ENCODE results near the gene LRRC56.

LRRC56 gene

DNA sequence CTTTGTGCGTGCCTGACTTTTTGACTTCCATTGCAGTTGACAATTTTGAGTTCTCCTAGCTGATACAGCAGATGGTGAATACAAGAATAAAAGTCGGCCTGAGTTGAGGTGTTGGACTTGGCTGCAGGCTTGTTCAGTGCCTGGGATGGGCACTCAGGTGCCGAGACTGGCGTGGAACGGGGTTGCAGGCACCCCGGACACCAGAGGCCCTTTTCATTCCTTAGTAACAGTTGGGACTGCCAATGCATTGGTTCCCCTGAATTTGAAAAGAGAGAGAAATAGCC, 40.2 kb downstream of the LRRC56 start:
- no peak for DNase-seq

- no peak for DNase-seq
Measured at GRCh38 chr11:578276-579035, 41.1 kb downstream of the LRRC56 start.

- no peak for DNase-seq
Measured at GRCh38 chr11:579830-580601, 42.7 kb downstream of the LRRC56 start.

- no peak for DNase-seq
Measured at GRCh38 chr11:581342-581741, 44.0 kb downstream of the LRRC56 start.

GRCh38 chr11:581752-582151, 44.4 kb downstream of the LRRC56 start:
- no peak for DNase-seq

GRCh38 chr11:584287-584686, 47.0 kb downstream of the LRRC56 start:
- DNase-seq = no peak

- no peak for DNase-seq
Measured at GRCh38 chr11:586376-587316, 49.3 kb downstream of the LRRC56 start.

DNA sequence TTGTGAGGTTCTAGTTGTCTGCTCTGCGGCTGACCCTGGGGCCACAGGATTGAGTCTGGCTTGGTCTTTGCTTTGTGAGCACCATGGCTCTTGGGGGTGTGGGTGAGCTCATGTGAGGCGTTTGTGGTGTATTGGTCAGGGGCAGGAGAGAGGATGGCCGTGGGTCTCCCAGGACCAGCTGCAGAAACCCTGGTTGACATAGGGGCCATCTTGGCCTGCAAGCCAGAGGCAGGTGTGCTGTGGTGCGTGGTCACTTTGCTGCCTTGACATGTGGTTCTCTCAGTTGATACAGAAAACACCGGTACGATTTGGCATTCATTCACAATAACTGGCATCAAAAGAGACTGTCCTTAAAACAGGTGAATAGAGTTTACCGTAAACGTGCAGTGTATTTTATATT, 50.2 kb downstream of the LRRC56 start:
- DNase-seq = no peak

- DNase-seq = peak; percentile 79
Measured at GRCh38 chr11:587978-588380, 50.7 kb downstream of the LRRC56 start.

DNA sequence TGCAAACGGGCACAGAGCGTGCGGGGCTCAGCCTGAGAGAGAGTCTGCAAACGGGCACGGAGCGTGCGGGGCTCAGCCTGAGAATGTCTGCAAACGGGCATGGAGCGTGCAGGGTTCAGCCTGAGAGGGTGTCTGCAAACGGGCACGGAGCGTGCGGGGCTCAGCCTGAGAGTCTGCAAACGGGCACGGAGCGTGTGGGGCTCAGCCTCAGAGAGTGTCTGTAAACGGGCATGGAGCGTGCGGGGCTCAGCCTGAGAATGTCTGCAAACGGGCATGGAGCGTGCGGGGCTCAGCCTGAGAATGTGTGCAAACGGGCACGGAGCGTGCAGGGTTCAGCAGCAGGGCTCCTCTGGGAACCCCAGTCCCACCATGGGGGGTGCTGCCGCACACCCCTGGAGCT, 52.5 kb downstream of the LRRC56 start:
- no peak for DNase-seq

DNA sequence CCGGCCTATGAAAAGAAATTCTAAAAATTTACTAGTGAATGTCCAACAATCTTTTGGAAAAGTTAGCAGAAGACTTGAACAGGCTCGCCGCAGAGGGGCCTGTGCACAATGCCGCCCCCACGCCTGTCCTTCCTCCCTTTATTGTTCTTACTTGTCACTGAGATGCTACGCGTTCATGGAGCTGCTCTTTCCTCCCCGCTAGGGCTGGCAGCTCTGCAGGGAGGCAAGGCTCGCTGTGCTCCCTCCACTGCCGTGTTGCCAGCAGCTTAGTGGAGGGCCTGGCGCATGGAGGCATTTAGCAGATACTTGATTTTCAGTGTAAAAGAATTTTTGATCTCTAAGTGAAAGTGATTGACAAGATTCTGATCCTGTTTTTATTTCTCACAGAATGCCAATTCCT, 53.7 kb downstream of the LRRC56 start:
- DNase-seq = no peak

DNA sequence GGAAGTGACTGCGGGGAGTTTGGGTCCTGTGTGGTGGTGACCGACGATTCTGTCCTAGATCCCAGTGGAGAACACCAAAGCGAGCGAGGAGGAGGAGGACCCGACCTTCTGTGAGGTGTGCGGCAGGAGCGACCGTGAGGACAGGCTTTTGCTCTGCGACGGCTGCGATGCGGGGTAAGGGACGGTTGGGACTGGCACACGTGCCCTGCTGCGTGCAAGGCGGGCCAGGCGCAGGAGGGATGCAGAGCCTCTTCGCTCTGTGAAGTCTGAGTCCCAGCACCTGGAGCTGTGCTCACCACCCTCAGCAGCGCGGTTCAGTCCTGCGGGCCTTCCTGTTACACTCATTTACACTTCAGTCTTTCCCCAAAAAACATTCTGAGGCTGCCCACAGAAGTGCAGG, 55.2 kb downstream of the LRRC56 start:
- no peak for DNase-seq

- no peak for DNase-seq
Measured at GRCh38 chr11:592918-593317, 55.6 kb downstream of the LRRC56 start.

GRCh38 chr11:593347-593746, 56.0 kb downstream of the LRRC56 start:
- no peak for DNase-seq

GRCh38 chr11:595400-595799, 58.1 kb downstream of the LRRC56 start:
- DNase-seq = no peak

- DNase-seq = peak; percentile 39
Measured at GRCh38 chr11:596374-596773, 59.0 kb downstream of the LRRC56 start.

DNA sequence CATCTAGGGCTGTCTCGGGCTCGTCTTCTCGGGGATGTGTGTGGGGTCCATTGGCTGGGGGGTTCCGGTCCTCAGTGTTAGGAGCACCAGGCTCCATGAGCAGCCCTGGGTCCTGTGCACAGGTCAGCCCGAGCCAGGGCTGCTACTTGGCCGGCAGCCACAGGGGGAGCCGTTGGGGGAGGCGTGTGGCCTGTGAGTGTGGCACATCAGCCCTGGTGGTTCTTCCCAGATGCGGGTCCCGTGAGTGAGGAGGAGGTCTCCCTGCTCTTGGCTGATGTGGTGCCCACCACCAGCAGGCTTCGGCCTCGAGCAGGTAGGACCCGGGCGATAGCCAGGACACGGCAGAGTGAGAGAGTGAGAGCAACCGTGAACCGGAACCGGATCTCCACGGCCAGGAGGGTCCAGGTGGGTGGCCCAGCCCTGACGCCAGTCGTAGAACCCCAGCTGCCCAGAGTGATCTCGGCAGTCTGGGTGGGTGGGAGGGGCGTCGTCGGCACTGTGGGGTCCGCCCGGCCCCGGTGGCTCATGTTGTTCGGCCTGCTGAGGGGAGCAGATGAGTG, 59.9 kb downstream of the LRRC56 start:
- no peak for DNase-seq

DNA sequence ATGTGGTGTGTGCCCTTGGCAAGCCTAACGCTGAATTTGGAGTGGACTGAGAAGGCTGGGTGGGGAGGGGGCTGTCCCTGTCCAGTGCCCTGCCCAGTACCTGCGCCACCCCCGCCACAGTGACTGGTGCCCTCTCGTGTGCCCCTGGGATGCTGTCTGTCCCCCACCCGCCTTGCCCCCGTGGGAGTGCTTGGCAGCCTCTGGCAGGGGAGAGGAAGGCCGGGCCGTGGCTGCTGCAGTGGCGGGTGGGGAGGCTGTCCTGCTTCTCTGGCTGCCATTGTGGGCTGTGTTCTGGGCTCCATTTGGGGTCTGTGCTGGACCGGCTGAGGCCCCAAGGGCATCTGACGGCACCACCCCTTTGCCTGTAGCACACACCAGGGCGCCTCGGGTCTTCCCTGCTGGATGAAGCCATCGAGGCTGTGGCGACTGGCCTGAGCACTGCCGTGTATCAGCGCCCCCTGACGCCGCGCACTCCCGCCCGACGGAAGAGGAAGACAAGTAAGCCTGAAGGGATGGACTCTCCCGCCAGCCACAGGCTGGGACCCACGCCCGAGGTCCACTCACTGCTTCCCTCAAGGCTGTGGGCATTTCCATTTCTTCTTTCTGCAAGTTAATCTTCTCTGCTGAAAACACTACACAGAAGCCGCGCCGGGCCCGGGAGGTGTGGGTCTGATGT, 60.8 kb downstream of the LRRC56 start:
- DNase-seq = no peak

- no peak for DNase-seq
Measured at GRCh38 chr11:601573-602245, 64.4 kb downstream of the LRRC56 start.

DNA sequence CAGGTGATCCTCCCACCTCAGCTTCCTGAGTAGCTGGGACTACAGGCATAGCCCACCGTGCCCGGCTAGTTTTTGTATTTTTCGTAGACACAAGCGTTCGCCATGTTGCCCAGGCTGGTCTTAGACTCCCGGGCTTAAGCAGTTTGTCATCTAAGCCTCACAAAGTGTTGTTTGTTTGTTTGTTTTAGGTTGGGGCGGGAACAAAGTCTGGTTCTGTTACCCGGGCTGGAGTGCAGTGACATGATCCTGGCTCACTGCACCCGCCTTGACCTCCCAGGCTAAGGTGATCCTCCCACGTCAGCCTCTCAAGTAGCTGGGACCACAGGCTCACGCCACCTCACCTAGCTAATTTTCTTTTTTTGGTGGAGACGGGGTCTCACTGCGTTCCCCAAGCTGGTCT, 65.8 kb downstream of the LRRC56 start:
- no peak for DNase-seq
